HL-60 (cell line): Measurements from ENCODE around the gene KRTAP5-5.
"Not testable (repeated sequence)": the region's sequence is repeated elsewhere in the genome, so short reads cannot be mapped to it uniquely, and the experiment has no call there.

Experiments
- DNase-seq, 2 experiments: peaks; one replicate each; pipeline ENCODE4 v3.0.0-alpha.2; 2010 to 2020; ENCODE audit warnings: low read depth in 1 of 2, low spot score in 1 of 2
- H3K27ac ChIP-seq: fragments of 250-450 bp; sonication (Bioruptor Pico); replicated peaks from 2 replicates; pipeline ENCODE4 v1.5.1; 2020; ENCODE audit warnings: mild to moderate bottlenecking, moderate library complexity
- H3K27me3 ChIP-seq: fragments of 250-450 bp; sonication (Bioruptor Pico); 2 replicates; pipeline ENCODE4 v1.5.1; 2021; ENCODE audit warnings: mild to moderate bottlenecking, moderate library complexity; ENCODE audit not compliant: insufficient read depth, poor library complexity, severe bottlenecking
- H3K4me3 ChIP-seq: replicated peaks from 2 replicates; pipeline ENCODE4 v1.5.1; 2011; ENCODE audit warnings: mild to moderate bottlenecking, control low read depth, low read length; ENCODE audit not compliant: insufficient read depth
- CTCF ChIP-seq: IDR thresholded peaks from one replicate; pipeline ENCODE4 v1.5.1; 2011; ENCODE audit warnings: low read length, control low read depth, inconsistent platforms; ENCODE audit not compliant: insufficient read depth
- GABPA ChIP-seq: IDR thresholded peaks from 2 replicates; pipeline ENCODE4 v1.6.1; 2012; ENCODE audit warnings: low read depth
- POLR2AphosphoS5 ChIP-seq: IDR thresholded peaks from 2 replicates; pipeline ENCODE4 v1.6.1; 2012; ENCODE audit warnings: low read depth
- REST ChIP-seq: IDR thresholded peaks from 2 replicates; pipeline ENCODE4 v1.6.1; 2012; ENCODE audit warnings: low read depth; ENCODE audit not compliant: insufficient replicate concordance
- SPI1 ChIP-seq: IDR thresholded peaks from 2 replicates; pipeline ENCODE4 v1.6.1; 2012; ENCODE audit warnings: low read depth, mild to moderate bottlenecking, borderline replicate concordance

KRTAP5-5 gene

GRCh38 chr11:1643146-1643690, 13.6 kb downstream of the KRTAP5-5 start:
- TF ChIP-seq POLR2AphosphoS5 = no peak
- Histone ChIP-seq H3K27ac (no peak overlapping the region), H3K27me3 (peaks cover 6% of the 10 kb centered on the region), H3K4me3 (no peak overlapping the region)
- no peak for DNase-seq

- DNase-seq = no peak
- Histone ChIP-seq H3K4me3 (no peak overlapping the region), H3K27me3 (peaks cover 3% of the 10 kb centered on the region), H3K27ac (no peak overlapping the region)
- TF ChIP-seq REST (no peak), CTCF (no peak), POLR2AphosphoS5 (no peak), GABPA (no peak), SPI1 (no peak)
Observed at GRCh38 chr11:1644601-1645356, 15.2 kb downstream of the KRTAP5-5 start.

GRCh38 chr11:1645357-1645821, 15.8 kb downstream of the KRTAP5-5 start:
- H3K27ac ChIP-seq = no peak overlapping the region
- peaks cover 3% of the 10 kb centered on the region for H3K27me3 ChIP-seq
- no peak overlapping the region for H3K4me3 ChIP-seq
- no peak for TF ChIP-seq GABPA
- TF ChIP-seq POLR2AphosphoS5 = no peak
- no peak for TF ChIP-seq CTCF
- TF ChIP-seq REST = no peak
- TF ChIP-seq SPI1 = no peak
- DNase-seq = no peak

- not testable (repeated sequence) for H3K27me3 ChIP-seq, DNase-seq, H3K4me3 ChIP-seq
Observed at GRCh38 chr11:1646540-1646939, 17.0 kb downstream of the KRTAP5-5 start.

More at GRCh38 chr11:1646540-1646939, 17.0 kb downstream of the KRTAP5-5 start:
- not testable (repeated sequence) for H3K27ac ChIP-seq
